ENCODE data around the gene LRP4.

- TF ChIP-seq CTCF (conservative IDR thresholded peaks at IDR 0.05; ENCODE audit: low read depth, low read length) = no peak
- no peak for TF ChIP-seq EZH2phosphoT487 (IDR thresholded peaks at IDR 0.05; ENCODE audit: borderline replicate concordance, low read length)
- TF ChIP-seq EZH2 (IDR thresholded peaks at IDR 0.05; ENCODE audit: low read length, unreplicated experiment) = no peak
Measured at GRCh38 chr11:46963844-46964243, 45.5 kb upstream of the LRP4 start.

Measured in PC-3 (cell line).